ENCODE results near the gene KEAP1.

The KEAP1 gene

GRCh38 chr19:10439588-10439987 lies 63.6 kb downstream of the KEAP1 start:
- DNase-seq, result no peak

Measured in CD4-positive, alpha-beta T cell treated with Interleukin-12 subunit alpha and Interleukin-12 subunit beta, for 1 hour (primary cell).